GM12801 (cell line): Measurements from ENCODE around the gene PHLPP1.

ENCODE experiments used
- CTCF ChIP-seq: IDR thresholded peaks from one replicate; pipeline ENCODE4 v1.5.1; 2011; ENCODE audit warnings: control low read depth; ENCODE audit not compliant: insufficient read length; ENCODE audit errors: extremely low read depth

PHLPP1 gene

GRCh38 chr18:62857263-62857976 is 142.1 kb downstream of the PHLPP1 start:
- no peak for TF ChIP-seq CTCF

GRCh38 chr18:62860062-62860461 is 144.7 kb downstream of the PHLPP1 start:
- TF ChIP-seq CTCF: no peak

- TF ChIP-seq CTCF: no peak
Measured at GRCh38 chr18:62862466-62862865, 147.1 kb downstream of the PHLPP1 start.

GRCh38 chr18:62863579-62864001 is 148.2 kb downstream of the PHLPP1 start:
- no peak for TF ChIP-seq CTCF

- no peak for TF ChIP-seq CTCF
Measured at GRCh38 chr18:62865498-62865897, 150.2 kb downstream of the PHLPP1 start.

- TF ChIP-seq CTCF: no peak
Measured at GRCh38 chr18:62867534-62867933, 152.2 kb downstream of the PHLPP1 start.

GRCh38 chr18:62868645-62869044 is 153.3 kb downstream of the PHLPP1 start:
- TF ChIP-seq CTCF: no peak

GRCh38 chr18:62870643-62871042 is 155.3 kb downstream of the PHLPP1 start:
- no peak for TF ChIP-seq CTCF
